ENCODE measurements around the gene TRIOBP. TPM values are rescaled to one million over a fixed set of nuclear protein-coding genes. Genes with fewer than 3 reads are reported as not detected.

The TRIOBP gene
- total and polyA plus RNA-seq, 2 donors (not counting 3 experiments of a cell fraction or from before 2014, with no cell fraction given) = 60.6 to 104 TPM

- H3K9me1 ChIP-seq (replicated peaks; ENCODE audit: control insufficient read depth, extremely low read depth, insufficient read depth, low read length) = no peaks in the 10 kb centered on the region
- no peaks in the 10 kb centered on the region for H3K36me3 ChIP-seq (ENCODE audit: control insufficient read depth in 2 of 2, extremely low read depth in 1 of 2, insufficient read depth in 2 of 2, low read length in 2 of 2)
- intact Hi-C loops (cut with micrococcal nuclease) = no loop called here
- H3K9ac ChIP-seq (replicated peaks; ENCODE audit: extremely low read depth, insufficient read depth, low read length) = no peak overlapping the region
- no peaks in the 10 kb centered on the region for H3K27me3 ChIP-seq (ENCODE audit: control insufficient read depth in 2 of 2, insufficient read depth in 2 of 2, low read length in 2 of 2)
- no peak overlapping the region for H3K27ac ChIP-seq (ENCODE audit: insufficient read depth, low read depth, low read length)
- CTCF ChIA-PET = interaction anchor here (1.0 to 2.0 kb wide), 3 partner anchors 29 to 67 kb away, joined by 3 to 6 read pairs (median 4); no protein-coding TSS in a partner anchor
- peaks cover 5% of the 10 kb centered on the region for H3K4me1 ChIP-seq (ENCODE audit: control insufficient read depth, extremely low read depth, insufficient read depth, low read length)
- H3K79me2 ChIP-seq (ENCODE audit: control insufficient read depth, insufficient read depth, low read length) = no peaks in the 10 kb centered on the region
- H3K9me3 ChIP-seq (replicated peaks; ENCODE audit: control insufficient read depth, insufficient read depth, low read length) = no peaks in the 10 kb centered on the region
- TF ChIP-seq POLR2A (IDR thresholded peaks at IDR 0.05; ENCODE audit: low read depth, low read length) (no peak), EZH2 (IDR thresholded peaks at IDR 0.05; ENCODE audit: borderline replicate concordance, low read depth, low read length, severe bottlenecking) (no peak), CTCF (IDR thresholded peaks at IDR 0.05; ENCODE audit: extremely low read depth in 1 of 2, insufficient read depth in 1 of 2, low read depth in 1 of 2, low read length in 2 of 2) (no peak), GATA2 (IDR thresholded peaks at IDR 0.05; ENCODE audit: insufficient read depth, insufficient read length, low read depth, low read length) (no peak), POLR2AphosphoS5 (IDR thresholded peaks at IDR 0.05; ENCODE audit: insufficient read depth, low read depth, low read length) (no peak), MAX (IDR thresholded peaks at IDR 0.05; ENCODE audit: insufficient read depth, insufficient read length) (no peak), FOS (IDR thresholded peaks at IDR 0.05; ENCODE audit: borderline replicate concordance, insufficient read depth, low read length) (no peak), JUN (IDR thresholded peaks at IDR 0.05; ENCODE audit: borderline replicate concordance, insufficient read depth, insufficient read length, low read depth) (no peak), MYC (IDR thresholded peaks at IDR 0.05; ENCODE audit: low read depth, low read length) (no peak)
- POLR2A ChIA-PET = no interaction called here
- H2AFZ ChIP-seq (ENCODE audit: low read depth, low read length) = no peak overlapping the region
- no peak overlapping the region for H3K4me3 ChIP-seq (replicated peaks in 1 of 3; ENCODE audit: insufficient read depth in 1 of 3, low read depth in 1 of 3, low read length in 3 of 3)
- FAIRE-seq (no peak), DNase-seq (ENCODE audit: low read depth, low spot score) (no peak)
- no peaks in the 10 kb centered on the region for H4K20me1 ChIP-seq (replicated peaks; ENCODE audit: control insufficient read depth, extremely low read depth, insufficient read depth, low read length)
- no TSS peak for BruUV-seq (replicated peaks)
- dilution Hi-C loops (cut with MboI; ENCODE audit: extremely low pct_ligation_motif_present, low sequenced_read_pairs) = no loop called here
- no peak overlapping the region for H3K4me2 ChIP-seq (ENCODE audit: insufficient read depth, low read length)
Measured at GRCh38 chr22:37710675-37711074, 13.8 kb downstream of the TRIOBP start.

All from endothelial cell of umbilical vein (primary cell).